GM18951 (cell line): Measurements from ENCODE around the gene RGS6.

ENCODE experiments used
- POLR2A ChIP-seq: IDR thresholded peaks from 4 replicates; pipeline ENCODE4 v1.6.1; 2011; ENCODE audit warnings: mild to moderate bottlenecking; ENCODE audit not compliant: insufficient read length, insufficient read depth; ENCODE audit errors: extremely low read depth
- in situ Hi-C: fragments of 300-500 bp; cut with MboI; formaldehyde crosslinking; loops from one replicate; pipeline ENCODE4 v1.12.0; 2022; ENCODE audit warnings: low sequenced_read_pairs, mixed read lengths, inconsistent platforms; ENCODE audit not compliant: unreplicated experiment

The RGS6 gene

DNA sequence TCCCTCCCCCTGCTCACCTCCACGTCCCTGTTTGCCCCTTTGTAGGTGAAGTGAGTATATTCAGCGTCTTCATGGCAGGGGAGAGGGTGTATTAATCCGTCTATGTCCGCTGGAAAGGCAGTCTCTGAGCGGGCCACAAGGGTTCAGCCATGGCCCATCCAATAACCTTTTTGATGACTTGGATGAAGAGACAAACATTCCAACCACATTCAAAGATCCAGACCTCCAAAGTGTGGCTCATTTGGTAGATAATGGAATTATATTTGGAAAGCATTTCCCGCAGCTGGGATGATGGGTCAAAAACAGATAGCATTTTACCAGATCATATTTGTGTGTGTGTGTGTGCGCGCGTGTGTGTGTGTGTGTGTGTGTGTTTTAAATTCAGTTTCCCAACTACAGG lies 615.8 kb downstream of the RGS6 start:
- in situ Hi-C loops: no loop called here
- no peak for TF ChIP-seq POLR2A

DNA sequence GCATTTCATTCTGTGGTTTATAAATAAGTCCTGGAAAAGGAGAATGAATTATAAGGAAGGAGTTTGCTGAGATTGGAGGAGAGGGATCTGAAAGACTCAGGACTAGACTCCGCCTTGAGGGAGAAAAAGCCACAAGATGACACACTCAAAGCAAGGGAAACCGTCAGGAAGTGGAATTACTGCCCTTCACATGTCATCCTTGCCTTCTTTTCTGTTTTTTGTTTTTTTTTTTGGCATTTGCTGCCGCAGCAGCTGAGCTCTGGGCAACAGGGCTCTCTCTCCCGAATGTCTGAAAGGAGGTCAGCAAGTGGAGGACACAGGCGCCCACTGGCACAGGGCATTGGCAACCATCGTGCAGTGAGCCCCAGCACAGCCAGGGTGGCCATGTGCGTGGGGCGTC lies 616.8 kb downstream of the RGS6 start:
- in situ Hi-C loops: no loop called here
- no peak for TF ChIP-seq POLR2A

DNA sequence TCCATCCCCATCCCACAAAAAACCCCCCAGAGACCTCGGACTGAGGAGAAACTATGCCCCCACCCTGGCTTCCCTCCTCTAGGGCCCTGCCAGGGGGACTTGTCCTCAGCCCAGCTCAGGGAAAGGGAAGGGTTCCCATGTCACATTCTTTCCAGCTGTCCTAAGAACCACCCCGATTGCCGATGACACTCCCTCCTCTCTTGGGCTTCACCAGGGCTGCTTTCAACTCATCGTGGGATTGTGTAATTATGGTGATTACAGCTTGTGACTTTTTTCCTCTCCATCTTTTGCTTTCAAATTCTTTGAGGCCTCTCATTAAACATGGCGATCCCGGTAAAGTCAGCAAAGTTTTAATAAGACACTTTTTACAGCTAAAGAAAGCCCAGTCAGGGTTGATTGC lies 617.6 kb downstream of the RGS6 start:
- no peak for TF ChIP-seq POLR2A
- in situ Hi-C loops: no loop called here

DNA sequence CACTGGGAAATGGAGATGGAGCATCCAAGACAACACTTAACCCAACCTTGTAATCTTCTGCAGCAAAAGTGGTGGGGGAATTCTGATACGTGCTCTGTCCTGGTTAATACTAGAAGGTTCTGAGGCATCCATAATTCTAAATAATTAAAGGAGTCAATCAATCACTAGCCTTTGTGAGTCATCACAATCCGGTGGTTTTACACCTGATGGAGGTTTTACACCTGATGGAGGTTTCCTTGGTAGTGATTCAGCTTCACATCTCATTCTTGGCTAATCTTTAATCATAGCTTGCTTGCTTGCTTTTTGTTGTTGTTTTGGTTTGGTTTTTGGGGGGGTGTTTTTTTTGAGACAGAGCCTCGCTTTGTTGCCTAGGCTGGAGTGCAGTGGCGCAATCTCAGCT lies 618.3 kb downstream of the RGS6 start:
- TF ChIP-seq POLR2A: no peak
- in situ Hi-C loops: no loop called here

DNA sequence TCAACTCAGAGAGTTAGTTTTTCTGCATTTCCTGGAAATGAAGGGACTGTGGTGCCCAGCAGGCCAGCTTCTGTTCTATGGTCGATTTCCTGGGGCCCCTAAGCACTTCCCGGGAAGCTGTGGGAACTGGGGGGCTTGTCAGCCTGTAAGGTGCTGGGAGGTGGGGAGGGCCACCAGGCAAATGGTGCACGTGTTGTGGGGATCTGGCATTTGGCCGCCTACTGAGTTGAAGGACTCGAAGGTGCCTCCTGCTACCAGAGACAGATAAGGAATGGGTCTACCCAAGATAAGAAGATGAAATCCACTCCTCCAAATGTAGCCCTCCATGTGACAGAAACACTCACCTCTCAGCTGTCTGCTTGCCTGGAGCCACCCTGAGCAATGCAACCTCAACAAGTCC lies 620.0 kb downstream of the RGS6 start:
- TF ChIP-seq POLR2A: no peak
- in situ Hi-C loops: no loop called here

DNA sequence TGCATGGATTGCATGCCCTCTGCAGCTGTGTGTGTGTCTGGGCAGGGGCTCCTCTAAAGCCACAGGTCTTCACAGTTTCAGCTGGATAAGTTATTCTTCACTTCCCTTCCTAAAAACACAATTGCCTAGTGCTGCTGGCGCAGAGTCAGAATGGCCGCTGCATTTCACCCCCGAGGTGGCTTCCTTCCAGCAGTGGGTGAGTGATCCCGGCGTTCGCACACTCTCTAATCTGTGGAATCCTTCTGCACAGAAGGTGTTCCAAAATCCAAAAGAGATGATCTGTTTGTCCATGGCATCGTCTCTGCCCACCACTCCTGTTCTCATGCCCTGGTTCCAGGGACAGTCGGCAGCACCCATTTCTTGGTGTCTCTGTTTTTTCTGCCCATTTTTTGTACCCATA lies 620.9 kb downstream of the RGS6 start:
- in situ Hi-C loops: no loop called here
- no peak for TF ChIP-seq POLR2A

DNA sequence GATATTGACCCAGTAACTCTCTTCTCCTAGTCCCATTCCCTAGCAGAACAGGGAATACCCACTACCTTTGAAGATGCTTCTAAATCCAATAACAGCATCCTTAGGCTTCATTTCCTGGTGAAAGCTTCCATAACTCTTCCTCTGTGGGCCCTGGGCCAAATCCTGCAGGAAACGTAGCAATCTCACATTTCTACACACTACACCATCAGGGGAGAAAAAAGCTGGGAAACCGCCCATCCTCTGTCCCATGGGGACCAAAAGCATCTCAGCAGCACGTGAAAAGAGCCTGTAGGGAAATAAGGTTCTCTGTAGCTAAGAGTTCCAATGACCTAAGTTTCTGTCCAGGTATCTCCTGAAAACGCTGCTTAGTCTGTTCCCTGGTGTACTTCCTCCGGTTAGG lies 621.4 kb downstream of the RGS6 start:
- TF ChIP-seq POLR2A: no peak
- in situ Hi-C loops: no loop called here

DNA sequence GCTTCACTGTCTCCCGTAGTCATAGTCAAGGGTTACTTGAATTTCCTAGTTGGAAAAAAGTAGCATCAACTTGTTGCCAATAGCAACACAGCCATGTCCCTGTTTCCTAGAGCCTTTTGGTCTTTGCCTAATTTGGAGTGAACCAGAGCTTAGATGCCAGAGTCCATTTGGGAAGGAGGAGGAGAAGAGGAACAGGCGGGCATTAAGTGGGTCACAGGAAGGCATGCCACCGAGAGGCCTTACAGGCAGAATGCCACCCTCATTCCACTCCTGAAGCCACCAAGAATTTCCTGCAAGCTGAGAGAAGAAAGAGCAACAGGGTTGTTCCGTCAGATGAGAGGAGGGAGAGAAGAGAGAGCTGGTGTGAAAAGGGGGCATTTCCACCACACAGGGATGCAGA lies 622.2 kb downstream of the RGS6 start:
- no peak for TF ChIP-seq POLR2A
- in situ Hi-C loops: no loop called here

DNA sequence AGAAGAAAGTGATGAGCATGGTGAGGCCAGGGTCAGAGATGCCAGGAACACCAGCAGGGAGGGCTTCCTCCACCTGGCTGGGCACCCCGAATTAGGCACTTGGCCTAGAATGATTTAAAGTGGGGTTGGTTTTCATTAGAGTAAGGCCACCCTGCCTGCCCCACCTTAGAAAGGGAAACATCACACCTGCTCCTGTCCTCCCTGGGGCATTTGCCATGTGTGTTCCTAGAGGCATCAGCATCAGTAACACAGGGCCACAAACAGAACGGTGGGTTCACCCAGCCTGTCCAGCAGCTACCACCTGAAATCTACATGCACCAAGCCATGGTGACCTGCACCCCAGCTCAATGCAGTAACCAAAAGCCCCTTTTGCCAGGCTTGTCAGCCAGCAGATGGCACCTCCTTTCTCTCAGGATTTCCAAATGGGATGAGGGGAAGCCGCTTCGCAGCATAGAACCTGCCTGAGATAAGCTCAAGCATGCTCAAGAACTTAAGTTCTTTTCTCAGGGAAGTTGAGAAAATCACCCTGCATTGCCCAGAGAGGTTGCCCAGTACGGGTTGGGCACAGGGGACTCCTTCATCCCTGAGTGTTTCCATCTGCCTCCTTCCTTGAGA lies 622.9 kb downstream of the RGS6 start:
- TF ChIP-seq POLR2A: no peak
- in situ Hi-C loops: no loop called here

DNA sequence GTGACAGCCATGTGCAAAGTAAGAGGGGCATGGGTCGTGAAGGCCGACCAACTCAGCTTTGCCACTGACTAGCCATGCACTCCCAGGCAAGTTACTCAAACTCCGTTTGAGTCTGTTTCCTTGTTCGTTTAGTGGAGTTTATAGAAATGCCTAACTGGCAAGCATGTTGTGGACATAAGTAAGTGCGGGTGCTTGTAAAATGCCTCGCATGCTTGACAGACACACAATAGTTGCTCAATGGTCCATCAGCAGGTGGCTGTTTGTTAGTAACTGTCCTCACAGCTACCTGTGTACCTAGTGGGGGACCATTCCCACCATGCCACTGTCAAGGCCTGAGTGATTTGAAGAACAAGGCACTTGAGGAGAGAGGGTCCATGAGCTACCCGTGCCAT lies 623.4 kb downstream of the RGS6 start:
- TF ChIP-seq POLR2A: no peak
- in situ Hi-C loops: no loop called here

DNA sequence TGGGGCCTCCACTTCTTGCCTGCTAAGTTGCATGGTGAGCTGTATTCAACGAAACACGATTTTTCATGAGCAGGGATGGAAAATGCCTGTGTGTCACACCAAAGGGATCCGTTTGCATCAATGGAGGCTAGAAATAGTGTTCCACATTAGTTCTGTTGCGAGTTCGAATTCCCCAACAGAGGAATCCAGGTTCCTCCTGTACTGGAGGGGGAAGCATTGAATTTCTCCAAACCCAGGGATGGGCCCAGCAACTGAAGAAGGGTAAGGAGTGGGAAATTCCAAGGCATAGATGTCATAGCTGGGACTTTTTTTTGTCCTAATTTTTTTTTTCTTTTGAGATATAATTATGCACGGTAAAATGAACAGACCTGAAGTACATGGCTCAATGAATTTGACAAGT lies 625.4 kb downstream of the RGS6 start:
- in situ Hi-C loops: no loop called here
- no peak for TF ChIP-seq POLR2A

DNA sequence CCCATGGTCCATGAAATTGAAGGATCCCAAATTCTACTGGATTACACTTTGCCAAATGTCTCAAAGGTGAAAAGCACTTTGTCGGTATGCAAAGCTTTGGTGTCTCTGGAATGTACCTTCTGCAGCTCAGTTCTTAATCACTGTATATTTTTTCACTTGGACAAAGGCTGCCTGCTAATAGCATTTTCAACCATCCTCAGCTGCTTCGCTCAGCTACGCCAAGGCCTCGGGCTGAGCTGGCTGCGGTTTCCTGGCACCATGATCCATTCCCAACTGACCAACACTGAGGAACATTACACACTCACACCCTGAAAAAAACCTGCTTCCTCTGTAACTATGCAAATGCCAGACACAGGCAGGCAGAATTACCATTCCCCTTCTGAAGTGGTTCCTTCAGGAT lies 626.5 kb downstream of the RGS6 start:
- TF ChIP-seq POLR2A: no peak
- in situ Hi-C loops: no loop called here

DNA sequence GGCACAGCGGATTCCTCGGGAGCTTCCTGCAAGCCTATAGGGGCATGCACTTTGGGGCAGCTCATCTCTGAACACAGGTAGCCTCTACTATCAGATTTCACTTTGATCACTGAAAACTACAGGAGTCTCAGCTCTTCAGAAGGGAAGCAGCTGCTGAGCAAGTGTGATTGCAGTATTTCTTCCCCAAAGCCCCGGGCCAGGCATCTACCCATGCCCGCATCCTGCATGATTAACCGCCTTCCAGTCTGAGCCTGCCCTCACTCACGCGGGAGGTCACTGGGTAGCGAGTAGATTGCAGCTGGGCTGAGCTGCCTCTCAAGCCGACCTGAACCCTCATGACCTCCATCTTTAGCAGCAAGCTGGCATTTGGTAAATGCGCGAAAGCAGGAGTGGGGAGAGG lies 627.0 kb downstream of the RGS6 start:
- no peak for TF ChIP-seq POLR2A
- in situ Hi-C loops: no loop called here

DNA sequence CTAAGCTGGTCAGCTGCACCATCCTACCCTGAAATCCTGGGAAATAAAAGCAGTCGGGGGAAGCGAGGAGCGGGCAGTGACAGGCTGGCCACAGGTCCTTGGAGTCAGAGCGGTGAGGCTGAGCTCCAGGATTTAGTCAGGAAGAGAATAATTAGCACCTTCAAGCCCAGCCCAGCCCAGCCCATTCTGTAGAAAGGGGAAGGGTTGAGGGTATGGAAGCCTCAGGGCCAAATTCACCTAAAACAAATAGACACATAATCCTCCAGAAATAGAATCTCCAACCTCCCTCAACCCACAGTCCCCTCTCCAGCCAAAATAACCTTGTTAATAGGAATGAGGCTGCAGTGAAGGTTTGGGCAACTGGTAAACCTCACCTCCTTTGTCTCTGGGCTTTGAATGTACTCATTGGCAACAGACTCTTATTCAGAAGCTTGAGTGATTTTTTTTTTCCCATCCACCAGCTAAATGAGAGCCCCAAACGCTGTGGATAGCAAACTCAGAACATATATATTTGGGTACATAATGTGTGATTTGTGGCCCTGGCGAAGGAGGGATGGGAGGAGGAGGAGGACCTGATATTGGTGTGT lies 627.5 kb downstream of the RGS6 start:
- no peak for TF ChIP-seq POLR2A
- in situ Hi-C loops: no loop called here

DNA sequence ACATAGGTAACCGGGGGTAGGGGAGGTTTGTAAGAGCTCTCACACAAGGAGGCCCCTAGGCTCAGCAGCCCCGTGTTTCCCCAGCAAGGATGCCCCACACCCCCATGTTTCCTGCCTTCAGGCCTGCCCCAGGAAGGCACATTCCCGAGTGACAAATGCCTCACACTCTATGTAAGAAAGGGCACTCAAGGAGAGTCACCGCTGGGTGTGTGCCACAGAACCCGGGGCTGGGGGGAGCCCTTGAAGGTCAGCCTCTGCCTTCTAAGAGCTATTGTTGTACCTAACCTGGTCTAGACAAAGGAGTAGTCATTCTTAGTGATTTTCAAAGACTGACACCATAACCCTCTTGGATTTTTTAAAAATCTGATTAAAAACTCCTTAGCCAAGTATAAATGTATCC lies 628.1 kb downstream of the RGS6 start:
- TF ChIP-seq POLR2A: no peak
- in situ Hi-C loops: no loop called here
